Measurements from ENCODE around the gene CLIC5. TPM values are rescaled to one million over a fixed set of nuclear protein-coding genes. Genes with fewer than 3 reads are reported as not detected.

CLIC5 gene
- total RNA-seq, 1 donor from 2014 or later, result 134 TPM

DNA sequence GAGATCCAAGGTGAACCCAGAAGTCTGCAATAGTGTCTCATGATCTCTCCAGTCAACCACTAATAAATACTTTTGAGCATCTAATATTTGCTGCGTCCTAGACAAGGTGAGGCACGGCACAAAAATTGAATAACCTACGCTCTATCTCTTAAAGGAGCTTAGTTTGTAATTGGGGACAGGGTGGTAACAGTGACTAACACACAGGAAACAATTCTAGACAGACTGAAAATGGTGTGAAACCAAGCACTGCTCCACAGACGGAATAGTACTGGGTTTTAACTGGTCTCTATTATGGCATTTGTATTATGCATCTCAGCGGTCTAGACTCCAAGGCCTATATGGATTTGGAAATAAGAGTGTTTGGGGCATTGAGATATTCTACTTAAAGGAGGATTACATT lies 120.1 kb downstream of the CLIC5 start:
- no peak for ATAC-seq
- no peak for DNase-seq

DNA sequence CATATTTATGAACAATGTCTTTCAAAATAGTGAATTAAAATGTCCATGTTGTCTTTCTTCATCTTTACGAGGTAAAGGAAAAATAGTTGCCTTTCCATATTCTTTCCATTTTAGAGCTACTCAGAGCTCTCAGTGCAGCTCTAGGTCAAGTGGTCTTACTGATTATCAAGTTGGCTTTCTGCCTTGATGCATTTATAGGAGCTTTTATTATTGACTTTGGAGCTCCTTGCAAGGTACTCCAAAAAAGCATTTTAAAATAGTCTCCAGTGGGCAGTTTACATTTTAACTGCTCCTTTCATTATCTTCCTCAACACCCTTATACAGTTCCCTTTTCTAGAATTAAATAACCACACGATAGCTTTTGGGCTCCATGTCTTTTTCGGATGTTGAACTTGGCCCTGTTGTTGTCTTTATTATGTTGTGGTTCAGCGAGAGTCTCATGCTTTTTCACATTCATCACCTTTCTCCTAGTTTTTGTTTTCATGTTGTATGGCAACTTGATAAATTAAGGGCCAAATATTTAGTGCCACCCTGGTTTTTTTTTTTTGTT lies 122.9 kb downstream of the CLIC5 start:
- intact Hi-C loops (cut with DNase I), result no loop called here
- Histone ChIP-seq H3K27me3 (ENCODE audit: low read depth) (no peaks in the 10 kb centered on the region), H3K4me1 (no peaks in the 10 kb centered on the region), H3K9me3 (no peaks in the 10 kb centered on the region), H3K4me3 (no peak overlapping the region), H3K27ac (no peak overlapping the region), H3K36me3 (no peaks in the 10 kb centered on the region)
- peak in 1 of 2 donors; percentile 34 for ATAC-seq
- DNase-seq, result no peak
- TF ChIP-seq, protein P1, sequence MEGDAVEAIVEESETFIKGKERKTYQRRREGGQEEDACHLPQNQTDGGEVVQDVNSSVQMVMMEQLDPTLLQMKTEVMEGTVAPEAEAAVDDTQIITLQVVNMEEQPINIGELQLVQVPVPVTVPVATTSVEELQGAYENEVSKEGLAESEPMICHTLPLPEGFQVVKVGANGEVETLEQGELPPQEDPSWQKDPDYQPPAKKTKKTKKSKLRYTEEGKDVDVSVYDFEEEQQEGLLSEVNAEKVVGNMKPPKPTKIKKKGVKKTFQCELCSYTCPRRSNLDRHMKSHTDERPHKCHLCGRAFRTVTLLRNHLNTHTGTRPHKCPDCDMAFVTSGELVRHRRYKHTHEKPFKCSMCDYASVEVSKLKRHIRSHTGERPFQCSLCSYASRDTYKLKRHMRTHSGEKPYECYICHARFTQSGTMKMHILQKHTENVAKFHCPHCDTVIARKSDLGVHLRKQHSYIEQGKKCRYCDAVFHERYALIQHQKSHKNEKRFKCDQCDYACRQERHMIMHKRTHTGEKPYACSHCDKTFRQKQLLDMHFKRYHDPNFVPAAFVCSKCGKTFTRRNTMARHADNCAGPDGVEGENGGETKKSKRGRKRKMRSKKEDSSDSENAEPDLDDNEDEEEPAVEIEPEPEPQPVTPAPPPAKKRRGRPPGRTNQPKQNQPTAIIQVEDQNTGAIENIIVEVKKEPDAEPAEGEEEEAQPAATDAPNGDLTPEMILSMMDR (IDR thresholded peaks at IDR 0.05), result no peak

More for the DNA sequence above, 120.1 kb downstream of the CLIC5 start:
- intact Hi-C loops (cut with DNase I), result no loop called here
- no peak overlapping the region for H3K4me3 ChIP-seq
- no peaks in the 10 kb centered on the region for H3K4me1 ChIP-seq
- TF ChIP-seq, protein P1 (IDR thresholded peaks at IDR 0.05), result no peak
- H3K27me3 ChIP-seq (ENCODE audit: low read depth), result no peaks in the 10 kb centered on the region
- H3K36me3 ChIP-seq, result no peaks in the 10 kb centered on the region
- H3K9me3 ChIP-seq, result no peaks in the 10 kb centered on the region
- H3K27ac ChIP-seq, result no peak overlapping the region

DNA sequence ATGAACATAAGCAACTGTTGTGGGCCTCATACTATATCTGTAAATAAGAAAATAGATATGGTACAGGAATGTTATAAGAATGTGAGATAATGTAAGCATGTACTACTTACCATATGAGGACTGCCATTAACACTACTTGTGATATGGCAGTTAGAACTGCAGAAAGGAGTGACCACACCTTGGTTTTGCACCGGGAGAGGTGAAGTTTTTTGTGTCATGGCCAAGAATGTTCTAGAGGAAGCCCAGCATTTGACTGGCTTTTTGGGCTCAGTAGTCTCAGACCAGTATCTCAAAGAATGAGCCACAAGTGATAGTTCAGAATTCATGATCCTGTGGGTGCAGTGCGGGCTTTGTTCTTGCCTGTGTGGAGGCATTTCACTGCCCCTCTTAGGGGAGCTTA lies 123.5 kb downstream of the CLIC5 start:
- H3K36me3 ChIP-seq, result no peaks in the 10 kb centered on the region
- ATAC-seq (peak in 1 of 2 donors; percentile 8), DNase-seq (no peak)
- no peaks in the 10 kb centered on the region for H3K9me3 ChIP-seq
- H3K27me3 ChIP-seq (ENCODE audit: low read depth), result no peaks in the 10 kb centered on the region
- TF ChIP-seq, protein P1 (IDR thresholded peaks at IDR 0.05), result no peak
- no peaks in the 10 kb centered on the region for H3K4me1 ChIP-seq
- intact Hi-C loops (cut with DNase I), result no loop called here
- no peak overlapping the region for H3K27ac ChIP-seq
- H3K4me3 ChIP-seq, result no peak overlapping the region

DNA sequence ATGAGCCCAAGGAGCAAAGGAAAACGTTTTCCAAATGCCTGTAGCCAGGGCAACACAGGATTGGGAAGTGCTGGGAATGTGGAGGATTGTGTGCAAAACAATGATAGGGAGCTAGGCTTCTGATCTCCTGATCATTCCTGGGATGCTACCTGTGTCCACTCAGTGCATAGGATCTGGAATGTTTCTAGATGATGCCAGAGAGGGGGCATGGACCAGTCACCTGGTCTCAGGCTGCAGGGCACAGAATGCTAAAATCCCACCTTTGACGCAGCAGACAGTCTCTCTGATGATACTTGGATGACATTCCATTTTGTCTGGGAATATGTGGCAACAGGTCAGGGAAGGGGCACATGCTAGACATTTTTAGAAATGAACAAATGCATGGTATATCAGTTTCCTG lies 128.9 kb downstream of the CLIC5 start:
- intact Hi-C loops (cut with DNase I), result no loop called here
- DNase-seq, result no peak
- no peaks in the 10 kb centered on the region for H3K36me3 ChIP-seq
- no peak overlapping the region for H3K27ac ChIP-seq
- H3K27me3 ChIP-seq (ENCODE audit: low read depth), result no peaks in the 10 kb centered on the region
- no peaks in the 10 kb centered on the region for H3K9me3 ChIP-seq
- TF ChIP-seq, protein P1 (IDR thresholded peaks at IDR 0.05), result no peak
- no peak for ATAC-seq
- no peak overlapping the region for H3K4me3 ChIP-seq
- H3K4me1 ChIP-seq, result no peaks in the 10 kb centered on the region

DNA sequence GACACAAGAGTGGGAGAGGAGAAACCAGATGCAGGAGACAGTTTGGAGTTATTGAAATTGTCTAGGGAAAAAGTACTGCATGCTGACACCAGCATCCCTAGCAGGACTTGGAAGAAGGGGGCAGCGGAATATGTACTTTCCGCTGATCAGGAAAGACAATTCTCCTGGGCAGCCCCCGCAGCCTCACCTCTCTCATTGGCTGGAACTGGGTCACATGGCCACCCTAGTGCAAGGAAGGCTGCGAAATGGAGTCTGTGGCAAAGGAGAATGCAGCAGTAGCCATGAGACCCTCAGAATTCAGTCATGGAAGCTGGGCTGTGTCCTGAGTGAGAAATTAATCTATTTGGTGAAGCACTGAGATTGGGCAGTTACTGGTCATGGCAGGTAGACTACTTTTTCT lies 131.3 kb downstream of the CLIC5 start:
- intact Hi-C loops (cut with DNase I), result no loop called here
- no peaks in the 10 kb centered on the region for H3K36me3 ChIP-seq
- ATAC-seq, result no peak
- peaks cover 8% of the 10 kb centered on the region for H3K4me1 ChIP-seq
- DNase-seq, result no peak
- TF ChIP-seq, protein P1 (IDR thresholded peaks at IDR 0.05), result no peak
- no peak overlapping the region for H3K27ac ChIP-seq
- H3K4me3 ChIP-seq, result no peak overlapping the region
- no peaks in the 10 kb centered on the region for H3K27me3 ChIP-seq (ENCODE audit: low read depth)
- H3K9me3 ChIP-seq, result no peaks in the 10 kb centered on the region
